ENCODE measurements around the gene BTG1. TPM values are rescaled to one million over a fixed set of nuclear protein-coding genes. Genes with fewer than 3 reads are reported as not detected.

Gene BTG1
- total RNA-seq, 1 donor, result 25.0 TPM

DNA sequence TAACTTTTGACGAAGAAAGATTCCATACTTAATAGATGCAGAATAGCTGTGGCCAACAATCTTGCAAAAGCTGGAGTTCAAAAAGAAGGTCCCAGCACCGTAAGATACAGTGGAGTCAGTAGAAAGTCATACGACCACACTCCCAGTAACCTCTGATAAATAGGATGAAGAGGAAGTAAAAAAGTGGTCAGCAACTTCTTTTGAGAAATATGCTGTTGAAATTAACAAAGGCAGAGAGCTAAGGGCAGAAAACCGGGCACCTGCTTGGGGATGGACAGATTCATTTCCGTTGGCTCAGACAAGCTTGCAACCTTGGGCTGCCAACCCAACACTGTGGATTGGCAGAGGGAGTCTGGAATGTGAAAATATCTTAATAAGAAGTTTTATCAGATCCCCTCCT is 40.0 kb downstream of the BTG1 start:
- Histone ChIP-seq H3K36me3 (ENCODE audit: insufficient read depth, low read length) (no peaks in the 10 kb centered on the region), H4K20me1 (ENCODE audit: insufficient read depth, low read length) (no peaks in the 10 kb centered on the region), H3K9me3 (ENCODE audit: low read depth, low read length) (no peaks in the 10 kb centered on the region), H3K4me2 (ENCODE audit: insufficient read depth, low read length) (no peak overlapping the region), H3K4me1 (ENCODE audit: insufficient read depth, low read length) (peaks cover 8% of the 10 kb centered on the region), H3K4me3 (ENCODE audit: insufficient read depth, low read length) (no peak overlapping the region), H2AFZ (ENCODE audit: low read length) (no peak overlapping the region), H3K79me2 (ENCODE audit: insufficient read depth, low read length) (no peaks in the 10 kb centered on the region), H3K27me3 (ENCODE audit: insufficient read depth, low read length) (no peaks in the 10 kb centered on the region), H3K27ac (ENCODE audit: low read depth, low read length) (no peak overlapping the region)
- no peak for DNase-seq (ENCODE audit: insufficient read length, low spot score, missing footprints)
- TF ChIP-seq, protein P1, sequence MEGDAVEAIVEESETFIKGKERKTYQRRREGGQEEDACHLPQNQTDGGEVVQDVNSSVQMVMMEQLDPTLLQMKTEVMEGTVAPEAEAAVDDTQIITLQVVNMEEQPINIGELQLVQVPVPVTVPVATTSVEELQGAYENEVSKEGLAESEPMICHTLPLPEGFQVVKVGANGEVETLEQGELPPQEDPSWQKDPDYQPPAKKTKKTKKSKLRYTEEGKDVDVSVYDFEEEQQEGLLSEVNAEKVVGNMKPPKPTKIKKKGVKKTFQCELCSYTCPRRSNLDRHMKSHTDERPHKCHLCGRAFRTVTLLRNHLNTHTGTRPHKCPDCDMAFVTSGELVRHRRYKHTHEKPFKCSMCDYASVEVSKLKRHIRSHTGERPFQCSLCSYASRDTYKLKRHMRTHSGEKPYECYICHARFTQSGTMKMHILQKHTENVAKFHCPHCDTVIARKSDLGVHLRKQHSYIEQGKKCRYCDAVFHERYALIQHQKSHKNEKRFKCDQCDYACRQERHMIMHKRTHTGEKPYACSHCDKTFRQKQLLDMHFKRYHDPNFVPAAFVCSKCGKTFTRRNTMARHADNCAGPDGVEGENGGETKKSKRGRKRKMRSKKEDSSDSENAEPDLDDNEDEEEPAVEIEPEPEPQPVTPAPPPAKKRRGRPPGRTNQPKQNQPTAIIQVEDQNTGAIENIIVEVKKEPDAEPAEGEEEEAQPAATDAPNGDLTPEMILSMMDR (IDR thresholded peaks at IDR 0.05; ENCODE audit: extremely low read depth, low read depth, low read length), result no peak

- no peaks in the 10 kb centered on the region for H3K9me3 ChIP-seq (ENCODE audit: low read depth, low read length)
- peaks cover 8% of the 10 kb centered on the region for H3K4me1 ChIP-seq (ENCODE audit: insufficient read depth, low read length)
- no peaks in the 10 kb centered on the region for H3K36me3 ChIP-seq (ENCODE audit: insufficient read depth, low read length)
These were observed 40.5 kb downstream of the BTG1 start for GRCh38 chr12:92105110-92105509.

DNA sequence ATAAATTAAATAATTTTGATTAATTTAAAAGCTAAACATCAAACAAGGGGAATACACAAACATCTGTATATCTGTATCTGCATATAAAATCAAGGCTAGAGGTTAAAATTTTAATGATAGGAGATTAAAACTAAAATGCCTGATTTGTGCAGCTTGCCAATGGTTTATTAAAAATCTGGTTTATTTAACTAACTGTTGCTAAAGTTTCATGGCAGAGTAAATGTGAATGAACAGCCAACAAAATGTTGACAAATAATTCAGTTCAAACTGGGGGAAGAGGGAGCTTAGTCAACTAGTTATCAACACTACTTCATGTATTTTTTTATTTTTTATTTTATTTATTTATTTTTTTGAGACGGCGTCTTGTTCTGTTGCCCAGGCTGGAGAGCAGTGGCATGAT is 43.0 kb downstream of the BTG1 start:
- DNase-seq (ENCODE audit: insufficient read length, low spot score, missing footprints), result no peak
- Histone ChIP-seq H3K9me3 (ENCODE audit: low read depth, low read length) (no peaks in the 10 kb centered on the region), H3K4me1 (ENCODE audit: insufficient read depth, low read length) (no peaks in the 10 kb centered on the region), H2AFZ (ENCODE audit: low read length) (no peak overlapping the region), H3K79me2 (ENCODE audit: insufficient read depth, low read length) (no peaks in the 10 kb centered on the region), H3K4me2 (ENCODE audit: insufficient read depth, low read length) (no peak overlapping the region), H3K27me3 (ENCODE audit: insufficient read depth, low read length) (no peaks in the 10 kb centered on the region), H3K27ac (ENCODE audit: low read depth, low read length) (no peak overlapping the region), H4K20me1 (ENCODE audit: insufficient read depth, low read length) (no peaks in the 10 kb centered on the region), H3K4me3 (ENCODE audit: insufficient read depth, low read length) (no peak overlapping the region), H3K36me3 (ENCODE audit: insufficient read depth, low read length) (no peaks in the 10 kb centered on the region)
- TF ChIP-seq, protein P1 (IDR thresholded peaks at IDR 0.05; ENCODE audit: extremely low read depth, low read depth, low read length), result no peak

More at GRCh38 chr12:92105110-92105509, 40.5 kb downstream of the BTG1 start:
- H4K20me1 ChIP-seq (ENCODE audit: insufficient read depth, low read length), result no peaks in the 10 kb centered on the region
- H3K4me2 ChIP-seq (ENCODE audit: insufficient read depth, low read length), result no peak overlapping the region
- no peak overlapping the region for H3K27ac ChIP-seq (ENCODE audit: low read depth, low read length)
- no peaks in the 10 kb centered on the region for H3K79me2 ChIP-seq (ENCODE audit: insufficient read depth, low read length)
- H2AFZ ChIP-seq (ENCODE audit: low read length), result no peak overlapping the region
- TF ChIP-seq, protein P1 (IDR thresholded peaks at IDR 0.05; ENCODE audit: extremely low read depth, low read depth, low read length), result no peak
- DNase-seq (ENCODE audit: insufficient read length, low spot score, missing footprints), result no peak
- H3K27me3 ChIP-seq (ENCODE audit: insufficient read depth, low read length), result no peaks in the 10 kb centered on the region
- no peak overlapping the region for H3K4me3 ChIP-seq (ENCODE audit: insufficient read depth, low read length)

DNA sequence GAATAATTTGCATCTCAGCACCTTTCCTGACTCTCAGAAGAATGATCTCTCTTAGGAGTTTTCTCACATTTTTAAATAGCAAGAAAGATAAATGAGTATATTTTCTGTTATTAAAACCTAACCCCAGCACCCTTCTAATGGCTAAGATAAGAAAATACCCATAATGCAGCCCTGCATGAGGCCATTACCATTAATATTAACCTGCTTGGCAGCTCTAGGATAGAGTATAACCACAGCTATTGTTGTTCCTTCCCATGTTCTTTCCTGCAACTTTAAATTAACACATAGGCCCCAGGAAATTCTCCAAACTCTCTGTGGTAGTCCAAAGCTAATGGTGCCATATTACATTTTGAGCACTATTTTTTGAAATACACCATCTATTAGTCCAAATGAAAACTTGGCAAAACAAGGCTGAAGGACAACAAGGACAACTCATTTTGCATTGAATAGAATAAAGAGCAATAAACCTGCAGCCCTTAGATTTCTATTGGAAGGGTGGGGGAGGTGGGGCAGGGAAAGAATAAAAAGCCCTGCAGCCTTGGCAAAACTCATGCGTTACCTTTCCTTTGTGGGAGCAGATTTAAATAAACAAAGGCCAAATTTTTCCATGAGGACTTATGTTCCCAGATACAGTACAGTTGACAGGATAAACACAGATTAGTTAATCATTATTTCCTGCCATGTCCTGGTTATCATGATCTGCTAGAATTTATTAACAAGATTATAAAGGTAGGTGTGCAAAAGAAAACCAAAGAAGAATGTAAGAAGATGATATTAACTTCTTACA is 46.9 kb downstream of the BTG1 start:
- TF ChIP-seq, protein P1 (IDR thresholded peaks at IDR 0.05; ENCODE audit: extremely low read depth, low read depth, low read length), result no peak
- Histone ChIP-seq H3K4me3 (ENCODE audit: insufficient read depth, low read length) (no peak overlapping the region), H2AFZ (ENCODE audit: low read length) (no peak overlapping the region), H4K20me1 (ENCODE audit: insufficient read depth, low read length) (no peaks in the 10 kb centered on the region), H3K4me2 (ENCODE audit: insufficient read depth, low read length) (no peak overlapping the region), H3K27me3 (ENCODE audit: insufficient read depth, low read length) (no peaks in the 10 kb centered on the region), H3K4me1 (ENCODE audit: insufficient read depth, low read length) (peaks cover 23% of the 10 kb centered on the region), H3K36me3 (ENCODE audit: insufficient read depth, low read length) (no peaks in the 10 kb centered on the region), H3K79me2 (ENCODE audit: insufficient read depth, low read length) (no peaks in the 10 kb centered on the region), H3K27ac (ENCODE audit: low read depth, low read length) (no peak overlapping the region), H3K9me3 (ENCODE audit: low read depth, low read length) (no peaks in the 10 kb centered on the region)
- no peak for DNase-seq (ENCODE audit: insufficient read length, low spot score, missing footprints)

Measured in osteoblast (primary cell).